D721Med (cell line): Measurements from ENCODE around the gene ANXA4.
A peak's percentile ranks its signal among the peaks of the same experiment; 100 is the strongest.

ENCODE experiments used
- DNase-seq: peaks from one replicate; pipeline ENCODE4 v3.0.0; 2011; ENCODE audit warnings: low spot score; ENCODE audit not compliant: insufficient read length
- FAIRE-seq: peaks from 2 replicates; lab custom pipeline; 2011; peaks lifted over from hg19 to GRCh38; lab: Jason Lieb, UNC
- TF ChIP-seq, protein P1 (sequence below): IDR thresholded peaks from 2 replicates; pipeline ENCODE4 v1.5.1; 2012; ENCODE audit warnings: mild to moderate bottlenecking, control low read depth; ENCODE audit not compliant: insufficient read depth; ENCODE audit errors: missing control alignments

The ANXA4 gene

DNA sequence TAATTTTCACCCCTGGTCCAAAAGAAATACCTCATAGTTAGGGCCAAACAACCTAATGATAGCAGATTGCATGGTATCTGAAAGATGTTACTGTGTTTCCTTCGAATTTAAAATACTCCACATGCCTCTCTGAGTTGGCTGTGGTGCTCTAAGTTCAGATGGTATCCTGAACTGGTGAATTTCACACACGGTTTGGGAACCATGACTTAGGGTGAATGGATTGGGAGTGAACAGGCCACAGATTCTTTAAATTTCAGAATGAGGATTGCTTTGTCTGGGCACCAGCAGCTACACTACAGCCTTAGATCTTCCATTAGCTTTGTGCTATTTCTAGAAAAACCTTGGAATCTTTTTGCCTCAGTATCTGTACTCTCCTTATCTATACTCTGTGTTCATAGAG is 93.7 kb downstream of the ANXA4 start:
- DNase-seq (no peak), FAIRE-seq (no peak)
- TF ChIP-seq, protein P1, sequence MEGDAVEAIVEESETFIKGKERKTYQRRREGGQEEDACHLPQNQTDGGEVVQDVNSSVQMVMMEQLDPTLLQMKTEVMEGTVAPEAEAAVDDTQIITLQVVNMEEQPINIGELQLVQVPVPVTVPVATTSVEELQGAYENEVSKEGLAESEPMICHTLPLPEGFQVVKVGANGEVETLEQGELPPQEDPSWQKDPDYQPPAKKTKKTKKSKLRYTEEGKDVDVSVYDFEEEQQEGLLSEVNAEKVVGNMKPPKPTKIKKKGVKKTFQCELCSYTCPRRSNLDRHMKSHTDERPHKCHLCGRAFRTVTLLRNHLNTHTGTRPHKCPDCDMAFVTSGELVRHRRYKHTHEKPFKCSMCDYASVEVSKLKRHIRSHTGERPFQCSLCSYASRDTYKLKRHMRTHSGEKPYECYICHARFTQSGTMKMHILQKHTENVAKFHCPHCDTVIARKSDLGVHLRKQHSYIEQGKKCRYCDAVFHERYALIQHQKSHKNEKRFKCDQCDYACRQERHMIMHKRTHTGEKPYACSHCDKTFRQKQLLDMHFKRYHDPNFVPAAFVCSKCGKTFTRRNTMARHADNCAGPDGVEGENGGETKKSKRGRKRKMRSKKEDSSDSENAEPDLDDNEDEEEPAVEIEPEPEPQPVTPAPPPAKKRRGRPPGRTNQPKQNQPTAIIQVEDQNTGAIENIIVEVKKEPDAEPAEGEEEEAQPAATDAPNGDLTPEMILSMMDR = no peak

DNA sequence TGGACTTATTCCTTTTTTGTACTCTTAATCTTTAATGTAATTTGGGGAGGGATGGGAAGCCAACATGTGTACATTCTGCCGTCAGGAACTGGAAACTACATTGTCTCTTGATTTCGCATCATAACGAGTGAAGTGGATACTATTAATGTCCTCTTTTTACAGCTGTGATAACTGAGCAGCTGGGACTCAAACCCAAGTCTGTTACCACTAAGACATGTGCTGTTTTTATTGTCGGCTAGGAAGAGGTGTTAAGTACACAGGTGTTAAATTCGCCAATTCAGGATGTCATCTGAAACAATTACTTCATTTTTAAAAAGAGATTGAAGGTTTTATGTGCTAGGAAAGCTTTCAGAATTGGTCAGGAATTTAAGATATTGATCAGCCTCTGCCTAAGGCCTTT is 94.4 kb downstream of the ANXA4 start:
- TF ChIP-seq, protein P1 = no peak
- DNase-seq (no peak), FAIRE-seq (no peak)

DNA sequence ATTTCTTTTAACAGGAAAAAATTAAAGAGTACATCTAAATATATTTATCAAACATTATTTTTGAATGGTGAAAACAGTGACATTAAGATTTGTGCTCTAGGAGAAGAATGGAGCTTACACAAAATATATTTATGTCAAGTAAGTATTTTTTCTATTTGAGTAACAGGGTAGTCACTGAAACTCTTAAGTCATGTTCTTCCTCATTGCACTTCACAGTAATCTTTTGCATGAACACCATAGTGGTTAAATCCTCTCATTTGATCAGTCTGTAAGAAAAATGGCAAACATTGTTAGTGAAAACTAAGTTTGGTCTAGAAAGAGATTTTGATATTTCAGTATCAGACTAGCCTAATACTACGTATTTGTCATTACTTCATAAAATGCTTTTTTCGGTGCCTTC is 95.6 kb downstream of the ANXA4 start:
- DNase-seq (no peak), FAIRE-seq (peak; percentile 44)
- TF ChIP-seq, protein P1 = no peak

DNA sequence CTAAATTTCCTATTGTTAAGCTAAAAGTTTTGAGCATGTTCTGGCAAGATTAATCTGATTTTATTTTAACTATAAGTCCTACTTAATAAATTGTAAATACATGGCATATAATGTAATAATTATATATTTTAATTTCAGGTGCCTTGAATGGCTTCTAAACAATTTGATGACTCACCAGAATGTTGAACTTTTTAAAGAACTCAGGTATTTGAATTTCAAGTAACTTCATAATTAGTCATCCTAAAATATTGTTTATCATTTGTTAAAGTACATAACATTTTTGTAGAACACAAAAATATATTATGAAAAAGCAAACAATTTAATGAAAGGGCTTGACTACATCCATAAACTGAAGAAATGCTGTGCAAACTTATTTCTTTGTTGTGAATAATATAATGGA is 102.1 kb downstream of the ANXA4 start:
- FAIRE-seq = no peak
- TF ChIP-seq, protein P1 = no peak
- DNase-seq = no peak

DNA sequence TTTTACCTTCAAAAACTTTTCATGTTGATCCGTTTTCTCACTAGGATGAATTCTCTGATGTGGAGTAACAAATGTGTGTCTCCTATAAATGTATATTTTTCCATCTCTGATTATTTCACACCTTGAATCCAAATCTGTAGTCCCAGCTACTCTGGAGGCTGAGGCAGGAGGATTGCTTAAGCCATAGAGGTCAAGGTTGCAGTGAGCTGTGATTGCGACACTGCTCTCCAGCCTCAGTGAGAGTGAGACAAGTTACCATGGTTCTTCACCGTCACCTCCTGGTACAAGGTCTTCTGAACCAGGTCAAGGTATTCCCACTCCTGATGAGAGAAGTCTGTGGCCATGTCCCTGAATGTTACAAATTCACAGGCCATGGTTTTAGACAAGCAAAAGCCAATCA is 102.6 kb downstream of the ANXA4 start:
- DNase-seq (no peak), FAIRE-seq (no peak)
- TF ChIP-seq, protein P1 = no peak

DNA sequence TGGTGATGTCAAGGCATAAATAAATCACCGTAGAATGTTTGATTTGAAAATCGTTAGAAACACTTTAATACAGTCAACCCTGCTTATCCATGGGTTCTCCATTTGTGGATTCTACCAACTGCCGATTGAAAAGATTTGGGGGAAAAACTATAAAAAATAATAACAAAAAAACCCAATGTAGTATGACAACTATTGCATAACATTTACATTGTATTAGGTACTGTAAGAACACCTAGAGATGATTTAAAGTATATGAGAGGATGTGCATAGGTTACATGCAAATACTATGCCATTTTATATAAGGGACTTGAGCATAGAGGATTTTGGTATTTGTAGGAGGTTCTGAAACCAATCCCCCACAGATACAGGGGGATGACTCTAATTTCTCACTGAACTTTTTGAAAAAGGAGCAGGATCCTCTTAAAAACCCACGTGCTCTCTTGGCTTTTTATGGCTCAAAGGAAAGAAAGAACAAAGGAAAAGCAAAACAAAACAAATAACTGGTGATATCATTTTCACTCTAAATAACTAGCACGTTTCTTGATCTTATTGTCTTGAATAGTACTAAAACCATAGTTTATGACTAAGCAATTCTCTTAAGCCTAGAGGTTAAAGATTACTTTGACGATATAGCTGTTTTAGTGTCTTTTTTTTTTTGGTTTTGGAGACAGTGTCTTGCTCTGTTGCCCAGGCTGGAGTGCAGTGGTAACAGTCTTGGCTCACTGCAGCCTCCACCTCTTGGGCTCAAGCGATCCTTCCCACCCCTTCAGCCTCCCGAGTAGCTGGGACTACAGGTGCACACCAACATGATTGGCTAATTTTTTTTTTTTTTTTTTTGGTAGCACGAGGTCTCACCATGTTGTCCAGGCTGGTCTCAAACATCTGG is 104.5 kb downstream of the ANXA4 start:
- DNase-seq = no peak
- FAIRE-seq = no peak
- TF ChIP-seq, protein P1 = no peak

DNA sequence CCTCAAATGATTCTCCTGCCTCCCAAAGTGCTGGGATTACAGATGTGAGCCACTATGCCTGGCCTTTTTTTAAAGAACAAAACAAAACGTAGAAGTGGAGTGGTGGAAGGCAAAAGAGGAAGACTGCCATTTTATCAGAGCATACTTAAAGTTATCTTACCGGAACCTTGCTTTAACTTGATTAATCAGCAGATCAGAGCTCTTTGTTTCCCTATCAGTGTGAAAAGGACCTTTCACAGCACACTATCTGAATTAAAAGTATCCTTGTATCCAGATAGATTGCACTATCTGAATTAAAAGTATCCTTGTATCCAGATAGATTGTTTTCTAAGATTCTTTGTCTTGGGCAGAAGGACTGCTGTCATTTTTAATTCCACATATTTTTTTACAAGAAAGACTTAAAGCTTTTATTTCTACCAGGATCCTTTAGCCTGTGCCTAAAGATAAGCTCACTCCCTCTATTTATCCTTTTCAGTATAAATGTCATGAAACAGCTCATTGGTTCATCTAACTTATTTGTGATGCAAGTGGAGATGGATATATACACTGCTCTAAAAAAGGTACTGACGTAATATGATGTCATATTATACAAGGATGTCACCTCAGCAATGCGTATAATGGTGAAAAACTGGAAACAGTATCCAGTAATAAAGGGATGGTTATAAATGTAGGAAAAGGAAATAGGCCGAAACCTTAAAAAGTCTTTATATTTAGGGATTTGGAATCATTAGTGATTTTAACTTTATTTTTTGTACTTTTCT is 105.3 kb downstream of the ANXA4 start:
- TF ChIP-seq, protein P1 = no peak
- no peak for FAIRE-seq
- DNase-seq = no peak
